ACC112 (cell line): ENCODE measurements around the gene TFAP2A.

ENCODE experiments used
- H2AFZ ChIP-seq: fragments of 200-600 bp; sonication (generic); one replicate; pipeline ENCODE4 v1.6.0; 2017; ENCODE audit warnings: antibody characterized with exemption, low read length; ENCODE audit not compliant: unreplicated experiment
- H3K27ac ChIP-seq: fragments of 200-600 bp; sonication (generic); 2 replicates; pipeline ENCODE4 v1.5.1; 2014; ENCODE audit warnings: low read depth, mild to moderate bottlenecking, antibody characterized with exemption, low read length, moderate library complexity
- H3K27me3 ChIP-seq: fragments of 200-600 bp; sonication (generic); 2 replicates; pipeline ENCODE4 v1.6.1; 2014; ENCODE audit warnings: mild to moderate bottlenecking, antibody characterized with exemption, low read length, moderate library complexity, mixed read lengths; ENCODE audit not compliant: insufficient read depth
- H3K36me3 ChIP-seq: fragments of 200-600 bp; sonication (generic); 2 replicates; pipeline ENCODE4 v1.6.1; 2016; ENCODE audit warnings: mild to moderate bottlenecking, antibody characterized with exemption, low read length, moderate library complexity, mixed read lengths; ENCODE audit not compliant: insufficient read depth
- H3K4me1 ChIP-seq: fragments of 200-600 bp; sonication (generic); one replicate; pipeline ENCODE4 v1.6.1; 2016; ENCODE audit warnings: low read length, mixed read lengths; ENCODE audit not compliant: insufficient read depth, unreplicated experiment, control insufficient read depth
- H3K4me3 ChIP-seq: fragments of 200-600 bp; sonication (generic); 2 replicates; pipeline ENCODE4 v1.5.1; 2014; ENCODE audit warnings: mild to moderate bottlenecking, low read depth, low read length
- H3K79me2 ChIP-seq: fragments of 200-600 bp; sonication (generic); one replicate; pipeline ENCODE4 v1.6.0; 2016; ENCODE audit warnings: low read length; ENCODE audit not compliant: control insufficient read depth, unreplicated experiment, insufficient read depth

The TFAP2A gene

DNA sequence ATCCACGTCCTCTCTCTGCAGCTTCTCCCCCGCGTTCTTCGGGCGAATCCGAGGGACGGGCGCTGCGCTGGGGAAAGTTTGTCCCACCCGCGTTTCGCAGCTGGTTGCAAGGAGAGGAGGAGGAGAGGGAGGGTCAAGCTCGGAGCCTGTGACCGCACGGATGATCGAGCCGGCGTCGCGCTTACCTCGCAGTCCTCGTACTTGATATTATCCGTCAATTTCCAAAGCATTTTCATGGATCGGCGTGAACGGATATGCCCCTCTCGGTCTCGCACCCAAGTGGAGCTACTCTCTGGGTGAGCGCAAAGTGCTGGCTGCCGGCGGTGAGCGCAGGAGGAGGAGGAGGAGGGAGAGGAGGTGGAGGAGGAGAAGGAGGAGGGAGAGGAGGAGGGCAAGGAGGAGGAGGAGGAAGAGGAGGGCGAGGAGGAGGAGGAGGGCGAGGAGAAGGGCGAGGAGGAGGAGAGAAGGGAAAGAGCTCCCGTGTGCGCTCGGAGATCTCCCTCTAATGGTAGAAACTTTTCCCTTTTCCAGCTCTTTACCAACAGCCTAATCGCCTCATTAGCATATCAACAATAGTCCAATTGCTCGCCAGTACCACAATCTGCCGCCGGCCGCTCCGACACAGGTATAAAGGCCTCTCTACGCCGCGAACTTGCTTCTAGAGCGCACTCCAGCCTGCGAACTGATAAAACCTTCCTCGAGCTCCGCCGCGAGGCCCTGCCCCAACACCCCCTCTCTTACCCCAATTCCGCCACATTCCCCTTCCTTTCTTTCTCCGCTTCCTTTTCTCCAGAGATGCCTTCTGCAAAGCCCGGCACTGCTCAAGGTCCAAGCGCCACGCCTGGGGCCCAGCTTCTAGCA lies at the start of gene TFAP2A:
TSS of gene TFAP2A (minus strand) at position 319 of the 861 bp plus-strand sequence. CDS start at position 236, 83 bp downstream.
- H3K27ac ChIP-seq: no peak within 1 kb of the TSS
- no peaks in the 10 kb centered on the region for H3K36me3 ChIP-seq
- no peak within 1 kb of the TSS for H2AFZ ChIP-seq
- H3K79me2 ChIP-seq: no peaks in the 10 kb centered on the region
- peaks cover 11% of the 10 kb centered on the region for H3K4me1 ChIP-seq
- H3K27me3 ChIP-seq: peaks cover 95% of the 10 kb centered on the region
- H3K4me3 ChIP-seq: peak within 1 kb of the TSS; percentile 84

DNA sequence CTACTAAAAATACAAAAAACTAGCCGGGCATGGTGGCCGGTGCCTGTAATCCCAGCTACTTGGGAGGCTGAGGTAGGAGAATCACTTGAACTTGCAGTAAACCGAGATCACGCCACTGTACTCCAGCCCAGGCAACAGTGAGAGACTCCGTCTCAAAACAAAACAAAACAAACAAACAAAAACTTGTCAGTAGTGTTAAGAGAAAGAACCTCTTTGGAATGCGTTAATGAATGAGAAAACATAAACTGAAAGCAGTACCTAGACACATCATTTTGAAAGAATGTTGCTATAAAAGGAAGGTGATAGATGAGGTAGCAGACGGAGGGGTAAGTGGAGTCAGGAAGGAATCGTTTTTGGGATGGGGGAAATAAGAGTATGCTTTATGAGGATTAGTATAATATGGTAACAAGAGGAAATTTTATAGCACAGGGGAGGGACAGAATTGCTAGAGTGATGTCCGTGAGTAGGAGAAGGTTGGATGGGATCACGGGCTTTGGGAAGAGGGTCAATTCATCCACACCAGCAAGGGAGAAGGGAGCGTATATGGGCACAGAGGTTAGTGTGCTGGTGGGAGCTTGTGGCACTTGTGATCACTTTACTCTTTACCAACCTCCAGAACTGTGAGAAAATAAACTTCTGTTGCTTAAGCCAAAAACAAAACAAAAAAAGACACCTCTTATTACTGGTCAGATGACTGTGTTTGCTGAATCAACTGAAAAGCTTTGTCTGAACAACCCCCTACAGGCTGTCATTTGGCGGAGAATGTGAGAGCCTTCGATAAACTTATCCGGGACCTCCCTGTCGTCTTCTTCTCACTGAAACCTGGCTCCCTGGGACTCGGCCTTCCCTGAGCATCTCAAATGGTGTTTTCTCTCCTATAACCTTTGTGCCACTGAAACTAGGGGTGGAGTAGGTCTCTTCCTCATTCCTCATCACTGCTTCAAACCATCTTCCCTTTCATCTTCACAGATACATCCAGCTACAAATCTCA lies 48.9 kb upstream of the TFAP2A start:
- Histone ChIP-seq H2AFZ (peak overlapping the region; percentile 26), H3K4me3 (no peak overlapping the region)

DNA sequence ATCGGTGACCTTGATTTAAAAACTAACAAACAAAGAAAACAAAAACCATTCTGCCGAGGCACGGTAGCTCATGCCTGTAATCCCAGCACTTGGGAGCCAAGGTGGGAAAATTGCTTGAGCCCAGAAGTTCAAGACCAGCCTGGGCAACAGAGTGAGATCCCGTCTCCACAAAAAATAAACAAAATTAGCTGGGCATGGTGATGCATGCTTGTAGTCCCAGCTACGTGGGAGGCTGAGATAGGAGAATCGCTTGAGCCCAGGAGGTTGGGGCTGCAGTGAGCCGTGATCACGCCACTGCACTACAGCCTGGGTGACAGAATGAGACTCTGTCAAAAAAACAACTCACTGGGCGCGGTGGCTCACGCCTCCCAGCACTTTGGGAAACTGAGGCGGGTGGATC lies 48.2 kb upstream of the TFAP2A start:
- H3K79me2 ChIP-seq: no peaks in the 10 kb centered on the region
- no peak overlapping the region for H3K4me3 ChIP-seq
- H3K27me3 ChIP-seq: peaks cover 6% of the 10 kb centered on the region; the same call in 1 of the 2 replicates
- H3K27ac ChIP-seq: no peak overlapping the region
- H3K36me3 ChIP-seq: no peaks in the 10 kb centered on the region
- no peak overlapping the region for H2AFZ ChIP-seq
- no peaks in the 10 kb centered on the region for H3K4me1 ChIP-seq

More for the DNA sequence above, 48.9 kb upstream of the TFAP2A start:
- Histone ChIP-seq H3K27me3 (peaks cover 6% of the 10 kb centered on the region; the same call in 1 of the 2 replicates), H3K79me2 (no peaks in the 10 kb centered on the region), H3K4me1 (no peaks in the 10 kb centered on the region), H3K27ac (no peak overlapping the region), H3K36me3 (no peaks in the 10 kb centered on the region)

DNA sequence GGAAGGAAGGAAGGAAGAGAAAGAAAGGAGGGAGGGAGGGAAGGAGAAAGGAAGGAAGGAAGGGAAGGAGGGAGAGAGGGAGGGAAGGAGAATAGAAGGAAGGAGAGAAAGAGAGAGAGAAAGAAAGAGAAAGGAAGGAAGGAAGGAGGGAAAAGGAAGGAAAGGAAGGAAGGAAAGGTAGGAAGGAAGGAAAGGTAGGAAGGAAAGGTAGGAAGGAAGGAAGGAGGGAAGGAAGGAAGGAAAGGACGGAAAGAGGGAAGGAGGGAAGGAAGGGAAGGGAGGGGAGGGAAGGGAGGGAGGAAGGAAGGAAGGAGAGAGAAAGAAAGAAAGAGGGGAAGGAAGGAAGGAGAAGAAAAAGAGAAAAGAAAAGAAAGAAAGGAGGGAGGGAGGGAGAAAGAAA lies 47.0 kb upstream of the TFAP2A start:
- Histone ChIP-seq H3K27me3 (peaks cover 6% of the 10 kb centered on the region; the same call in 1 of the 2 replicates), H3K79me2 (no peaks in the 10 kb centered on the region), H3K36me3 (no peaks in the 10 kb centered on the region), H3K4me1 (no peaks in the 10 kb centered on the region), H2AFZ (no peak overlapping the region), H3K27ac (no peak overlapping the region), H3K4me3 (no peak overlapping the region)

DNA sequence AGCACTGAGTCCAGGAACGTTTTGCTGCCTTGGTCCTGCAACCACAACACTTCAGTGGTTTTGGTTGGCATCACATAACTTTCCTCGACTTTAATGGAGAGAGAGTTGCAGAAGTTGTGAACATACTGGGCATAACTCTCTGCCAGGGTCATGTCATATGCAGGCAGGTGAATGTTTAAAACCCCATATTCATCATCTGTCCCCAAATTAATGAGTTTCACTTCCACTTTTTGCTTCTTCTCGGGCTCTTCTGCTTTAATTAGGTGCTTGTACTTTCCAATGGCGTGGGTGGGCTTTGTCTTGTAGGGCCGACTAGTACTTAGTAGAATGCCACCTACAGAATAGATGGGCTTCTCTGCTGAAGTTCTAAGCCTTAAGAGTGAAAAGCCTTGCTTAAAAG lies 45.2 kb upstream of the TFAP2A start:
- Histone ChIP-seq H2AFZ (no peak overlapping the region), H3K79me2 (no peaks in the 10 kb centered on the region), H3K36me3 (no peaks in the 10 kb centered on the region), H3K27ac (no peak overlapping the region), H3K27me3 (peaks cover 6% of the 10 kb centered on the region; the same call in 1 of the 2 replicates), H3K4me3 (no peak overlapping the region), H3K4me1 (no peaks in the 10 kb centered on the region)

DNA sequence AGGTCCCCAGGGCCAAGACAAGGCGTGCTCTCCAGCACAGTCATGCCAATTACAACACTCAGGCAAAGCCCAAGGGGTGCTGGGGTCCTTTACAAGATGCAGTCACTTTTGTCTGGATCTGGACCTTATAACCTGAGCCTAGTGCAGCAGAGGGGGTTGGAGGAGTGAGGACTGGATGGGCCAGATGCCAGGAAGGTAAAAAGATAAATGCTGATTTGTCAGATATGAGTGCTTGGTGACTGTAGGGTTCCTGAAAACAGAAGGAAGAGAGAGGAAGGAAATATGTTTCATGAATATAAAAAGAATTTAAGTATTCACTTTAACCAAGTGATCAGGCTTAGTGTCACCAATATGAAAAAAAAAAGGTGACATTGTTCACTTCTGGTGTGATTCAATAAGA lies 43.4 kb upstream of the TFAP2A start:
- H3K27ac ChIP-seq: no peak overlapping the region
- H3K79me2 ChIP-seq: no peaks in the 10 kb centered on the region
- no peaks in the 10 kb centered on the region for H3K36me3 ChIP-seq
- no peak overlapping the region for H3K4me3 ChIP-seq
- H2AFZ ChIP-seq: no peak overlapping the region
- H3K4me1 ChIP-seq: no peaks in the 10 kb centered on the region
- peaks cover 6% of the 10 kb centered on the region; the same call in 1 of the 2 replicates for H3K27me3 ChIP-seq

DNA sequence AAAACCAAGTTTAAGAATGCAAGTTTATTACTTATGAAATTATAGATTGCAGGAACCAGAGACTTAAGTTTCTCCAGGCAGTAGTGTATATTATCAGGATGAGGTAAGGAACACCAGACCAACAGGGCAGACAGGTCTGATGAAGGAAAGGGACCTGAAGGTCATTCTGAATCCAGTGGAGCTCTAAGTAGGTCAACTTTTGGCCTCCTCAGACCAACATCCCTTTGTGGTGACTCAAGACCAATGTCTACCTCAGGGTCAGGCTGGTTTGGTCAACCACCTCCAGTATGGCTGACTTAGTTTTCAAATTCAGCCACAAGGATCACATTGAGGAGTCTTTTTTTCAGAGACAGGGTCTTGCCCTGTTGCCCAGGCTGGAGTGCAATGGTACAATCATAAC lies 38.7 kb upstream of the TFAP2A start:
- Histone ChIP-seq H2AFZ (no peak overlapping the region), H3K79me2 (no peaks in the 10 kb centered on the region), H3K36me3 (no peaks in the 10 kb centered on the region), H3K4me3 (no peak overlapping the region), H3K4me1 (peaks cover 28% of the 10 kb centered on the region), H3K27me3 (no peaks in the 10 kb centered on the region), H3K27ac (no peak overlapping the region)

DNA sequence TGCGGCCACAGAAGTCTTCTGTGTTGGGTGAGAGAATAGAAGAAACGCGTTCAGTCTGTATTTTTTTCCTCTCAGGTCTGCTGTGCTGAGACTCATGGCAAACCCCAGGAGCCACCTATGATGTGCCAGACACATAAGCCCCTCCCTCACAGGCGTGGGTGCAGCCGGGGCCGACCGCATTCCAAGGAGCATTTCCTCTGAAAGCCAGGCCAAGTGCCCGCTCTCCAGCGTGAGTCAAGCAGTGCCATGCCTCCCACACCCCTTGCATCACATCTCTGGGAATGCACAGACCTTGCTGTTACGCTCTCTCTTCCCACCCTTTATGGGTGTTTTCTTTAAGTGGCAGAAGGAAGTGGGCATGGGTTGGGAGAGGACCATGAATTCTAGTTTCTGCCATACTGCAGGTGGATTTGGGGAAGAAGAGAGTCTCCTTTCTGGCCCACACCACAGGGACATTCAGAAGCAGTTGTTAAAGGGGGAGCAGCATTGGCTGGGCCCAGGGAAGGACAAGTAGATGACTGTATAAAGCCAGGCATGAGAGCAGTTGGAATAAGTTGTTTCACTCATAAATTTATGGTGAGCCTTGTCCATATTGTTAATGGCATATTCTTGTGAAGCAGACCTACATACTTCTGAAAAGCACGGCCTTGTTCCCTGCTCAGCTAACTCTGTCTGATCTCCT lies 37.1 kb upstream of the TFAP2A start:
- no peaks in the 10 kb centered on the region for H3K79me2 ChIP-seq
- H3K36me3 ChIP-seq: no peaks in the 10 kb centered on the region
- H2AFZ ChIP-seq: peak overlapping the region; percentile 80
- no peaks in the 10 kb centered on the region for H3K27me3 ChIP-seq
- H3K27ac ChIP-seq: peak overlapping the region; percentile 76
- peaks cover 28% of the 10 kb centered on the region for H3K4me1 ChIP-seq
- H3K4me3 ChIP-seq: no peak overlapping the region

DNA sequence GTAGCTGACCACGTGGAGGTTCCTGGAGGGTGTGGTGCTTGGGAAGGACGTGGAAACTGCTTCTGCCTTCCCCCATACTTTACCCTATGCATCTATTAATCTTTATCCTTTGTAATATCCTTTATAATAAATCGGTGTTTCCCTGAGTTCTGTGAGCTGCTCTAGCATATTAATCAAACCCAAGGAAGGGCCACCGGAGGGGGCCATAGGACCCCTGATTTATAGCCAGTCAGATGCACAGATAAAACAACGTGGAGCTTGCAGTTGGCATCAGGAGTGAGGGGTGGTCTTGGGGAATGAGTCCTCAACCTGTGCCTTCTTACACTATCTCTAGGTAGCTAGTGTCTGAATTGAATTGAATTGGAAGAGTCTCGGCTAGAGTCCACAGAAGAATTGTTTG lies 36.5 kb upstream of the TFAP2A start:
- no peaks in the 10 kb centered on the region for H3K27me3 ChIP-seq
- H2AFZ ChIP-seq: peak overlapping the region; percentile 7
- H3K27ac ChIP-seq: peak overlapping the region; percentile 76
- no peak overlapping the region for H3K4me3 ChIP-seq
- peaks cover 28% of the 10 kb centered on the region for H3K4me1 ChIP-seq
- H3K36me3 ChIP-seq: no peaks in the 10 kb centered on the region
- H3K79me2 ChIP-seq: no peaks in the 10 kb centered on the region

DNA sequence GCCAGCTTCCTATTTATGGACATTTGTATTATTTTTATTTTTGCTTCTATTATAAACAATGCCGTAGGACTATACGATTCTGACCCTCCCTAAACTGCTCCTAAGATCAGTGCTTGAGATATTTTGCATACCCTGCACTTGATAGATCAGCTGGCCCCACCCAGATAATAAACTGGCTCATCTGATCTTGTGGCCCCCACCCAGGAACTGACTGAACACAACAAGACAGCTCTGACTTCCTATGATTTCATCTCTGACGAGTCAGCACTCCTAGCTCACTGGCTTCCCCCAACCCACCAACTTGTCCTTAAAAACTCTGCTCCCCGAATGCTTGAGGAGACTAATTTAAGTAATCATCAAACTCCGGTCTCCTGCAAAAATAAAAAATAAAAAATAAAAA lies 34.9 kb upstream of the TFAP2A start:
- Histone ChIP-seq H3K79me2 (no peaks in the 10 kb centered on the region), H3K4me1 (peaks cover 28% of the 10 kb centered on the region), H3K4me3 (no peak overlapping the region), H3K27ac (no peak overlapping the region), H2AFZ (no peak overlapping the region), H3K36me3 (no peaks in the 10 kb centered on the region), H3K27me3 (no peaks in the 10 kb centered on the region)
